Measurements from ENCODE around the gene N4BP3.
"Not testable (repeated sequence)": the region's sequence is repeated elsewhere in the genome, so short reads cannot be mapped to it uniquely, and the experiment has no call there.

N4BP3 gene

GRCh38 chr5:178125253-178125906 is 12.0 kb downstream of the N4BP3 start:
- no peak for DNase-seq
- Mint-ChIP-seq H3K4me3 (no peak overlapping the region), H3K27ac (no peak overlapping the region), H3K9me3 (no peaks in the 10 kb centered on the region), H3K4me1 (peaks cover 52% of the 10 kb centered on the region), H3K27me3 (no peaks in the 10 kb centered on the region)
- ATAC-seq: no peak

GRCh38 chr5:178126556-178126955 is 13.2 kb downstream of the N4BP3 start:
- Mint-ChIP-seq H3K4me3 (no peak overlapping the region), H3K4me1 (peaks cover 46% of the 10 kb centered on the region), H3K27me3 (no peaks in the 10 kb centered on the region), H3K27ac (no peak overlapping the region), H3K9me3 (no peaks in the 10 kb centered on the region)
- DNase-seq (no peak), ATAC-seq (no peak)

- not testable (repeated sequence) for DNase-seq, H3K4me3 Mint-ChIP-seq, H3K27ac Mint-ChIP-seq, ATAC-seq, H3K27me3 Mint-ChIP-seq, H3K9me3 Mint-ChIP-seq
- peaks cover 47% of the 10 kb centered on the region for H3K4me1 Mint-ChIP-seq
Measured at GRCh38 chr5:178127300-178128009, 14.1 kb downstream of the N4BP3 start.

- no peak for DNase-seq
Measured at GRCh38 chr5:178129296-178129695, 16.0 kb downstream of the N4BP3 start.

GRCh38 chr5:178130234-178130575 is 16.9 kb downstream of the N4BP3 start:
- Mint-ChIP-seq H3K27ac (peak overlapping the region; percentile 84 to 88), H3K4me3 (peak overlapping the region; percentile 84 to 88), H3K4me1 (peaks cover 25% of the 10 kb centered on the region)
- not testable (repeated sequence) for DNase-seq, H3K27me3 Mint-ChIP-seq, ATAC-seq, H3K9me3 Mint-ChIP-seq

More at GRCh38 chr5:178129296-178129695, 16.0 kb downstream of the N4BP3 start:
- Mint-ChIP-seq H3K9me3 (no peaks in the 10 kb centered on the region), H3K27me3 (no peaks in the 10 kb centered on the region), H3K27ac (no peak overlapping the region), H3K4me1 (peaks cover 33% of the 10 kb centered on the region), H3K4me3 (peak overlapping the region in 1 of 2 donors; percentile 88)
- no peak for ATAC-seq

GRCh38 chr5:178130576-178131445 is 17.5 kb downstream of the N4BP3 start, which contains the start of gene RMND5B:
Gene RMND5B, plus strand, starts transcription at chr5:178131014. Its CDS starts 7,106 bp downstream, at chr5:178138120.
- ATAC-seq (peak; percentile 93), DNase-seq (peak; percentile 86 to 87)
- peaks cover 28% of the 10 kb centered on the region for H3K4me1 Mint-ChIP-seq
- no peaks in the 10 kb centered on the region for H3K27me3 Mint-ChIP-seq
- peak within 1 kb of the TSS; percentile 84 to 92 for H3K27ac Mint-ChIP-seq
- H3K9me3 Mint-ChIP-seq: no peaks in the 10 kb centered on the region
- H3K4me3 Mint-ChIP-seq: peak within 1 kb of the TSS; percentile 84 to 88

- no peak for DNase-seq
- Mint-ChIP-seq H3K27ac (peak overlapping the region; percentile 79 to 92), H3K4me3 (peak overlapping the region; percentile 79 to 88), H3K27me3 (no peaks in the 10 kb centered on the region), H3K4me1 (peaks cover 32% of the 10 kb centered on the region), H3K9me3 (no peaks in the 10 kb centered on the region)
- ATAC-seq: no peak
Measured at GRCh38 chr5:178131446-178131996, 18.2 kb downstream of the N4BP3 start.

- no peaks in the 10 kb centered on the region for H3K9me3 Mint-ChIP-seq
- no peak overlapping the region for H3K4me3 Mint-ChIP-seq
- ATAC-seq (no peak), DNase-seq (no peak)
- H3K27me3 Mint-ChIP-seq: no peaks in the 10 kb centered on the region
- H3K4me1 Mint-ChIP-seq: peaks cover 16% of the 10 kb centered on the region
- H3K27ac Mint-ChIP-seq: no peak overlapping the region
Measured at GRCh38 chr5:178136990-178137389, 23.7 kb downstream of the N4BP3 start.

GRCh38 chr5:178137991-178138390 is 24.7 kb downstream of the N4BP3 start:
- ATAC-seq (no peak), DNase-seq (no peak)
- Mint-ChIP-seq H3K27me3 (no peaks in the 10 kb centered on the region), H3K9me3 (no peaks in the 10 kb centered on the region), H3K27ac (peak overlapping the region in 1 of 2 donors; percentile 20), H3K4me1 (peaks cover 11% of the 10 kb centered on the region), H3K4me3 (no peak overlapping the region)

- no peaks in the 10 kb centered on the region for H3K27me3 Mint-ChIP-seq
- peak overlapping the region in 1 of 2 donors; percentile 3 for H3K27ac Mint-ChIP-seq
- H3K9me3 Mint-ChIP-seq: no peaks in the 10 kb centered on the region
- no peak for DNase-seq
- ATAC-seq: no peak
- H3K4me1 Mint-ChIP-seq: peaks cover 10% of the 10 kb centered on the region
- no peak overlapping the region for H3K4me3 Mint-ChIP-seq
Measured at GRCh38 chr5:178141550-178141949, 28.2 kb downstream of the N4BP3 start.

GRCh38 chr5:178142642-178143041 is 29.3 kb downstream of the N4BP3 start:
- Mint-ChIP-seq H3K4me3 (no peak overlapping the region), H3K4me1 (peaks cover 19% of the 10 kb centered on the region), H3K27ac (no peak overlapping the region), H3K27me3 (no peaks in the 10 kb centered on the region), H3K9me3 (no peaks in the 10 kb centered on the region)
- no peak for ATAC-seq
- DNase-seq: no peak

- Mint-ChIP-seq H3K27me3 (no peaks in the 10 kb centered on the region), H3K4me3 (no peak overlapping the region), H3K4me1 (peaks cover 25% of the 10 kb centered on the region), H3K9me3 (no peaks in the 10 kb centered on the region), H3K27ac (no peak overlapping the region)
- DNase-seq (no peak), ATAC-seq (no peak)
Measured at GRCh38 chr5:178143246-178143645, 29.9 kb downstream of the N4BP3 start.

- H3K9me3 Mint-ChIP-seq: no peaks in the 10 kb centered on the region
- DNase-seq: no peak
- ATAC-seq: no peak
- H3K4me3 Mint-ChIP-seq: no peak overlapping the region
- peaks cover 32% of the 10 kb centered on the region for H3K4me1 Mint-ChIP-seq
- H3K27ac Mint-ChIP-seq: peak overlapping the region in 1 of 2 donors; percentile 72
- H3K27me3 Mint-ChIP-seq: no peaks in the 10 kb centered on the region
Measured at GRCh38 chr5:178143901-178144300, 30.6 kb downstream of the N4BP3 start.

- peaks cover 55% of the 10 kb centered on the region for H3K4me1 Mint-ChIP-seq
- H3K4me3 Mint-ChIP-seq: no peak overlapping the region
- H3K27ac Mint-ChIP-seq: peak overlapping the region in 1 of 2 donors; percentile 19
- H3K27me3 Mint-ChIP-seq: no peaks in the 10 kb centered on the region
- ATAC-seq: peak; percentile 75
- DNase-seq: peak; percentile 68 to 74
- H3K9me3 Mint-ChIP-seq: no peaks in the 10 kb centered on the region
Measured at GRCh38 chr5:178145965-178146820, 32.9 kb downstream of the N4BP3 start.

GRCh38 chr5:178147406-178147805 is 34.1 kb downstream of the N4BP3 start:
- H3K9me3 Mint-ChIP-seq: no peaks in the 10 kb centered on the region
- H3K4me1 Mint-ChIP-seq: peaks cover 67% of the 10 kb centered on the region
- no peak for DNase-seq
- H3K27ac Mint-ChIP-seq: no peak overlapping the region
- no peak overlapping the region for H3K4me3 Mint-ChIP-seq
- no peak for ATAC-seq
- H3K27me3 Mint-ChIP-seq: no peaks in the 10 kb centered on the region

Measured in stimulated activated naive CD8-positive, alpha-beta T cell treated with anti-CD3 and anti-CD28 coated beads, Interleukin-15, amount 100 ng/mL, for 72 hours (primary cell).